ENCODE data around the gene CEP70.

CEP70 gene

DNA sequence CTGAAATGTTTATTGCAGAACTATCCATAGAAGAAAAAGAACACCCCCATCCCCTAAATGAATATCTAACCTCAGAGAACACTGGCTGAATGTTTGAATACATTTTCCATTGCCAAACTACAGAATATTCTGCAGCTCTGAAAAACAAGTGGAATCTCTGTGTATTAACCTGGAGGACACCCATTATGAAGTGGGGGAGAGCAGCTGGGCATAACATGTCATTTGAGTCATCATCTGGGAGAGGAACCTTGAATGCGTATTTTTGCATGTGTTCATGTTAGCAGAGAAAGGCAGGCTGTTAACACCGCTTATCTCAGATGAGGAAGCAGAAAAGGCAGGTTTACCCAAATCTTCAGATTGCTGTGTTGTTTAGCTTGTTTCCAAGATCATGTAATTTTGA is 128.1 kb downstream of the CEP70 start:
- no peak overlapping the region for H3K9ac ChIP-seq (ENCODE audit: low read length)

DNA sequence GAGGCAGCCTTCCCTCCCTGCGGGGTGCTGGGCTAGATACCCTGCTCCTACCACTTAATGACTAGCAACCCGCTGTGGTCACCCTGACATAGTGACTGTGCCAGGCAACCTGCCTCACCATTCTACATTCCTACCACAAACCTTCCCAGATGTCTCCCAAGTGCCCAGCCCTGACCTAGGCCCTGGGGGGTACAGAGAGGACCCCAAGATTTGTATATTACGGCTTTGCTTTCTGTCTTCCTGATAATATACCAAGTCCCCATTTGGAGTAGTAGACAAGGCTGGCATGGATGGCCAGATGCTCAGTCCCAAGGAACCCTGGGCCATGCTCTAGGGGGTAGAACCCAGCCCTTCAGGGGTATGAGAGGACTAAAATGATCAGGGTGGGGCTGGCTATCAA is 128.6 kb downstream of the CEP70 start:
- Histone ChIP-seq H3K4me3 (ENCODE audit: low read length) (no peak overlapping the region), H3K4me1 (ENCODE audit: control insufficient read depth, low read depth, low read length) (no peaks in the 10 kb centered on the region), H3K9me3 (ENCODE audit: control insufficient read depth, low read depth, low read length) (no peaks in the 10 kb centered on the region), H3K27ac (ENCODE audit: low read length) (no peak overlapping the region), H3K9ac (ENCODE audit: low read length) (no peak overlapping the region), H3K36me3 (ENCODE audit: control insufficient read depth, low read depth, low read length) (no peaks in the 10 kb centered on the region), H3K27me3 (ENCODE audit: control insufficient read depth, insufficient read depth, low read length) (no peaks in the 10 kb centered on the region)

More for the DNA sequence above, 128.1 kb downstream of the CEP70 start:
- Histone ChIP-seq H3K4me3 (ENCODE audit: low read length) (no peak overlapping the region), H3K36me3 (ENCODE audit: control insufficient read depth, low read depth, low read length) (no peaks in the 10 kb centered on the region), H3K9me3 (ENCODE audit: control insufficient read depth, low read depth, low read length) (no peaks in the 10 kb centered on the region), H3K27me3 (ENCODE audit: control insufficient read depth, insufficient read depth, low read length) (no peaks in the 10 kb centered on the region), H3K27ac (ENCODE audit: low read length) (no peak overlapping the region), H3K4me1 (ENCODE audit: control insufficient read depth, low read depth, low read length) (no peaks in the 10 kb centered on the region)

DNA sequence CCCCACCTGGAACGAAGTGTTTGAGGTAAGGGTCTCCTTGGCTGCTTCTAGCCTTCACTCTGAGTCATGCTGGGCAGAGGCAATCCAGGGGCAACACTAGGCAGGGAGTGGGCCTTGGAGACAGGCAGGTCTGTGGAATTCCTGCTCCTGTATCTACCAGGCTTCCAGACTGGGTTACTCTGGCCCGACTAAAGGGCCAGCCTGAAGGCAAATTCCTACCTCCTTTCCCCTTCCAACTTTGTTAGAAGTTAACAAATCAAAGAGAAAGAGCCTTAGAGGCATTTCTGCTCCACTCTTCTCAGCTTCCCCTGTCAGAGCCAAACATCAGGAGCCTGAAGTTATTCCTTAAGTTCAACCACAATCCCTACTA is 129.6 kb downstream of the CEP70 start:
- H3K27me3 ChIP-seq (ENCODE audit: control insufficient read depth, insufficient read depth, low read length), result no peaks in the 10 kb centered on the region

DNA sequence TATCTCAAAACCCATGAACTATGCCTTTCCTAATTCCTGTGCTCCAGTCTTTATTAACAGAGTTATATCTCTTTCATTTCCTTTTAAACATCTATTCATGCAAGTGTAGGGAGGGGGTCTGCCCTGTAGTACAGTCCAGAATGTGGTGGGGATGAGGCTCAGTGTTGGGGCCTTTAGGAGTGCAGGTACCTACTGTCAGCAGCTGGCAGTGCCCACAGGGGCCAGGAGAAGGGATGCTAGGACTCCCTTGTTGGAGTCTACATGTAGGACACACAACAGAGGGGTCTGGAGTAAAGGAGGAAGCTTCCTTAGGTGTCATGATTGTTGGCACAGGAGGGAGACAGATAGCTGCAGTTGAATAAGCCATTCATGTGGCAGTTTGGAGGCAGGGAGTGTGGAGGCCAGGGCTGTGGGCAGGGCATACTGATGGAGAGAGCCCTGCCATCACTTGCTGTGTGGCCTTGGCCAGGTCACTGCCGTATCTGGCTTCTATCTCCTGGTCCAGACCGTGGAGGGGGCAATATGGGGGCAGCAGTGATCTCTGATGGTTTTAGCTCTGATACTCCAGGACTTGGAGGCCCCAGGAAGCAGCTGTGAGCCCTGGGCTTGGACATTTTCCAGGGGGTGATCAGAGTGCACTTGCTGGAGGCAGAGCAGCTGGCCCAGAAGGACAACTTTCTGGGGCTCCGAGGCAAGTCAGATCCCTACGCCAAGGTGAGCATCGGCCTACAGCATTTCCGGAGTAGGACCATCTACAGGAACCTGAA is 130.2 kb downstream of the CEP70 start:
- Histone ChIP-seq H3K4me3 (ENCODE audit: low read length) (no peak overlapping the region), H3K9ac (ENCODE audit: low read length) (no peak overlapping the region), H3K9me3 (ENCODE audit: control insufficient read depth, low read depth, low read length) (no peaks in the 10 kb centered on the region), H3K4me1 (ENCODE audit: control insufficient read depth, low read depth, low read length) (no peaks in the 10 kb centered on the region), H3K36me3 (ENCODE audit: control insufficient read depth, low read depth, low read length) (no peaks in the 10 kb centered on the region), H3K27me3 (ENCODE audit: control insufficient read depth, insufficient read depth, low read length) (no peaks in the 10 kb centered on the region), H3K27ac (ENCODE audit: low read length) (no peak overlapping the region)

More for the DNA sequence above, 129.6 kb downstream of the CEP70 start:
- Histone ChIP-seq H3K27ac (ENCODE audit: low read length) (no peak overlapping the region), H3K4me3 (ENCODE audit: low read length) (no peak overlapping the region), H3K9ac (ENCODE audit: low read length) (no peak overlapping the region), H3K4me1 (ENCODE audit: control insufficient read depth, low read depth, low read length) (no peaks in the 10 kb centered on the region), H3K36me3 (ENCODE audit: control insufficient read depth, low read depth, low read length) (no peaks in the 10 kb centered on the region), H3K9me3 (ENCODE audit: control insufficient read depth, low read depth, low read length) (no peaks in the 10 kb centered on the region)

DNA sequence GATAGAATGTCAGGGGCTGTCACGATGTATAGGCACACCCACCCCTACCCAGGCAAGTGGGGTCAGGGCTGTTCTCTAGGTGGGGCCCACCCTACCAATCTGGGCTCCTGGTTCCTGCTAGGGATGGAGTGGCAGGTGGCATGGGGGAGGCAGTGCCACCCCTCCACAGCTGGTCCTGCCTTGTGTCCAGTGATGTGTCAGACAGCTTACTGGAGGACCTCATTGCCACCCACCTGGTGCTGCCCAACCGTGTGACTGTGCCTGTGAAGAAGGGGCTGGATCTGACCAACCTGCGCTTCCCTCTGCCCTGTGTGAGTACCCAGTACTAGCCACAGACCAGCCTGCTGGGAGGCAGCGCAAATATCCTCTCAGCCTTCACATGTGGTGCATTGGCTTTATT is 132.2 kb downstream of the CEP70 start:
- Histone ChIP-seq H3K36me3 (ENCODE audit: control insufficient read depth, low read depth, low read length) (no peaks in the 10 kb centered on the region), H3K9me3 (ENCODE audit: control insufficient read depth, low read depth, low read length) (no peaks in the 10 kb centered on the region), H3K27me3 (ENCODE audit: control insufficient read depth, insufficient read depth, low read length) (no peaks in the 10 kb centered on the region), H3K9ac (ENCODE audit: low read length) (no peak overlapping the region), H3K4me3 (ENCODE audit: low read length) (no peak overlapping the region), H3K27ac (ENCODE audit: low read length) (no peak overlapping the region), H3K4me1 (ENCODE audit: control insufficient read depth, low read depth, low read length) (no peaks in the 10 kb centered on the region)

DNA sequence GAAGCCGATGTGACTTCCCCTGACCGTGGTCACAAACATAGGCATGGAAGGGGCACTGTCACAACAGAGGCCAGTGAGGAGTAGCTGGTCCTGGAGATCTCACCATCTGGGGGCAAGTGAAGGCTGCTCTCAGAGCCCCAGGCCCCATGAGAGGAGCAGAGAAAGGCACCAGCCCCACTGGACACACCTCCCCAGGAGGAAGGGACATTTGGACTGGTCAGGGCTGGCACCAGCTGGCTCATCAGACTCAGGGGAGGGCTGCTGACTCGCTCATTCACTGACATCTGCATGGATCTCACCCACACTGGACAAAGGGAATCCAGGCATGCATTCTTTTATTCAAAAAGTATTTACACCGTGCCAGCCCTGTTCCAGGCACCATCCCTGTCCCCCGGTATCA is 132.8 kb downstream of the CEP70 start:
- H3K27ac ChIP-seq (ENCODE audit: low read length), result no peak overlapping the region
- no peaks in the 10 kb centered on the region for H3K4me1 ChIP-seq (ENCODE audit: control insufficient read depth, low read depth, low read length)
- H3K9me3 ChIP-seq (ENCODE audit: control insufficient read depth, low read depth, low read length), result no peaks in the 10 kb centered on the region
- no peak overlapping the region for H3K4me3 ChIP-seq (ENCODE audit: low read length)
- H3K36me3 ChIP-seq (ENCODE audit: control insufficient read depth, low read depth, low read length), result no peaks in the 10 kb centered on the region
- no peaks in the 10 kb centered on the region for H3K27me3 ChIP-seq (ENCODE audit: control insufficient read depth, insufficient read depth, low read length)
- H3K9ac ChIP-seq (ENCODE audit: low read length), result no peak overlapping the region

DNA sequence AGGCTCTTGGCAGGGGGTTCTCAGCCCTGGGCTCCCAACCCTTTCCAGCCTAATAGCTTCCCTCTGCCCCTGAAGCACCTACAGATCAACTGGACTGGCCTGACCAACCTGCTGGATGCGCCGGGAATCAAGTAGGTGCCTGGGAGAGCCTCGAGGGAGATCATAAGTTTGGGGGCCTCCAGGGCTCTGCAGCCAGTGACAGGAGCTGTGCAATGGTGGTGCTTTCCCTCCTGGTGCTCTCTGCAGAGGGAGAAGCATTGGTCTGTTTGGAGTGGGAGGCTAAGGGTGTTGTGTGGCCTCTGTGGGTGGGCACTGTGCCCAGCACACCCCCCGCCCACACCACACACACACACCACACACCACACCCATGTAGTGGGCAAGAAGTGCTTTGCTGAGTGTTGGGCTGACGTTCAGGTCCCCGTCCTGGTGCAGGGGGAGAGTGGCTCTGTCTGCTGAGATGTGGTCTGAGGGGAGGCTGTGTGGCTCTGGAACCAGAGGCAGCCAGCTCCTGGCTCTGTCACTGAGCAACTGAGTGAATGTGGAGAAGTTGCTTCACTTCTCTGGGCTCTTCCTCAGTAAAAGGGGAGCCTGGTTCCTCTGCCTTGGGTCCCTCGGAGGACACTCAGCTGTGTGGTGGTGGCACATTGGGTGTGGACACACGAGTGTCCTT is 133.4 kb downstream of the CEP70 start:
- Histone ChIP-seq H3K4me1 (ENCODE audit: control insufficient read depth, low read depth, low read length) (no peaks in the 10 kb centered on the region), H3K4me3 (ENCODE audit: low read length) (no peak overlapping the region), H3K27ac (ENCODE audit: low read length) (no peak overlapping the region), H3K9me3 (ENCODE audit: control insufficient read depth, low read depth, low read length) (no peaks in the 10 kb centered on the region), H3K36me3 (ENCODE audit: control insufficient read depth, low read depth, low read length) (no peaks in the 10 kb centered on the region), H3K27me3 (ENCODE audit: control insufficient read depth, insufficient read depth, low read length) (no peaks in the 10 kb centered on the region), H3K9ac (ENCODE audit: low read length) (no peak overlapping the region)

DNA sequence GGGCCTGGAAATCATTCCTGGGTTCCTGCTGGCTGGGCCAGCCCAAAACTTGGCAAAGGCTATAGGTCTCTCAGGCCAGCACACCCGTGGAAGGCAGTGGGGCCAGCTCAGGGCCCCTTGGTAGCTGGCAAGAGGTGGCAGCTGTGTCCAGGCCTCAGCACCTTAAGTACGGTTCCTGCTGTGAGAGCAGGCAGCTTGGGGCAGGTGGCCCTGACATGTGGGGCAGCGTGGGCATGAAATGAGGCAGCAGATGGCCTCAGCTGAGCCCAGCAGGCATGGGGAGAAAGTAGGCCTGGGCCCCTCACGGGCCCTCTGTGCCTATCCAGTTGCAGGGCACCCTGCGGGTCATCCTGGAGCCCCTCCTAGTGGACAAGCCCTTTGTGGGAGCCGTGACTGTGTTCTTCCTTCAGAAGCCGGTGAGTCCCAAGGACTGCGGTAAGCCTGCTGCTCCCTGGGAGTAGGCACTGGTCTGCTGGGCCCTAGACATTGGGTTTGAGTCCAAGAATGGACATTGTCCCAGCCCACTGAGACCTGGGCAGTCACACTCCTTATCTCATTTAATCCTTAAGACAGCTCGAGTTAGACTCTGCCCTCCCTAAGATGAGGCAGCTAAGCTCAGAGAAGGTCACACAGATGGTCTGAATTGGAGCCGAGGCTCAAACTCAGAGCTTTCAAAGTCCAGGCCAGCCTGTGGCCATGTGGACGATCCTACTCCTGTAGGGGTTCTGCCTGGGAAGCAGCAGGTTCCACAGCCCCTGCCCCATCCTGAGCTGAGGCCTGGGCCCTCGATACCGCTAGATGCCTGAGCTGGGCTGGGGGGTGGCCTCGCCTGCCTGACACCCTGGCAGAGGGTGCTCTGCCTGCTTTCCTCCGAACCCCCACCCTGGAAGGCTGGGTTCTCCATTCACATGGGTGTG is 134.2 kb downstream of the CEP70 start:
- Histone ChIP-seq H3K27me3 (ENCODE audit: control insufficient read depth, insufficient read depth, low read length) (no peaks in the 10 kb centered on the region), H3K4me3 (ENCODE audit: low read length) (no peak overlapping the region), H3K9me3 (ENCODE audit: control insufficient read depth, low read depth, low read length) (no peaks in the 10 kb centered on the region), H3K4me1 (ENCODE audit: control insufficient read depth, low read depth, low read length) (no peaks in the 10 kb centered on the region), H3K36me3 (ENCODE audit: control insufficient read depth, low read depth, low read length) (no peaks in the 10 kb centered on the region), H3K27ac (ENCODE audit: low read length) (no peak overlapping the region), H3K9ac (ENCODE audit: low read length) (no peak overlapping the region)

DNA sequence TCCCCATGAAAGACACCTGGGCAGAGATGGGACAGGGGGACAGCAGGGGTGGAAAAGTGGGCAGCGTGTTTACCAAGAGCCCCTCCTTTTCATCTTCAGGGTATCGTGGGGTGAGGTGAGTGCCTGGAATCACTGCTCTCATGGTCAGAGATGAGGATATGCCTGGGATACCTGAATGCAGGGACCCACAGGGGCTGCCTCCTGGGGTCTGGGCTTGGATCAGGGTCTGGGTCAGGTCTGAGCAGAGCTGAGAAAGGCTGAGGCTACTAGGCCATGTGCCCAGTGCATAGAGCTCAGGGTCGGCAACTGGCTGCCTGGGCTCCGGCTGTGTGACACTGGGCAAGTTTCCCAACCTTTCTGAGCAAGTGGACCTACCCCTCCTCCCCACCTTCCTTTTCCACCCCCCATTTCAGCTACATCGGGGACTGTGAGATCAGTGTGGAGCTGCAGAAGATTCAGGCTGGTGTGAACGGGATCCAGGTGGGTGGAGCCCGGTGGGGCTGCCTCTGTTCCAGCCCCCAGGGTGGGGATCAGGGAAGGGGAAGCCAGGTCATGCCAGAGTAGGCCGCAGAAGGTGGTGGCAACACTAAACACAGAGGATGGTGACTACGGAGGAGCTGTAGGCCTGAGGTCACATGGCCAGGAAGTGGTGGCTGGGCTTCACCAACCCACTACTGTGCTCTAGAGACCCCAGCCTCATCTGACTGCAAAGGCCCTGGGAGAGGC is 135.1 kb downstream of the CEP70 start:
- no peak overlapping the region for H3K27ac ChIP-seq (ENCODE audit: low read length)
- H3K4me1 ChIP-seq (ENCODE audit: control insufficient read depth, low read depth, low read length), result no peaks in the 10 kb centered on the region
- H3K9me3 ChIP-seq (ENCODE audit: control insufficient read depth, low read depth, low read length), result no peaks in the 10 kb centered on the region
- H3K36me3 ChIP-seq (ENCODE audit: control insufficient read depth, low read depth, low read length), result no peaks in the 10 kb centered on the region
- H3K4me3 ChIP-seq (ENCODE audit: low read length), result no peak overlapping the region
- H3K9ac ChIP-seq (ENCODE audit: low read length), result no peak overlapping the region
- H3K27me3 ChIP-seq (ENCODE audit: control insufficient read depth, insufficient read depth, low read length), result no peaks in the 10 kb centered on the region

DNA sequence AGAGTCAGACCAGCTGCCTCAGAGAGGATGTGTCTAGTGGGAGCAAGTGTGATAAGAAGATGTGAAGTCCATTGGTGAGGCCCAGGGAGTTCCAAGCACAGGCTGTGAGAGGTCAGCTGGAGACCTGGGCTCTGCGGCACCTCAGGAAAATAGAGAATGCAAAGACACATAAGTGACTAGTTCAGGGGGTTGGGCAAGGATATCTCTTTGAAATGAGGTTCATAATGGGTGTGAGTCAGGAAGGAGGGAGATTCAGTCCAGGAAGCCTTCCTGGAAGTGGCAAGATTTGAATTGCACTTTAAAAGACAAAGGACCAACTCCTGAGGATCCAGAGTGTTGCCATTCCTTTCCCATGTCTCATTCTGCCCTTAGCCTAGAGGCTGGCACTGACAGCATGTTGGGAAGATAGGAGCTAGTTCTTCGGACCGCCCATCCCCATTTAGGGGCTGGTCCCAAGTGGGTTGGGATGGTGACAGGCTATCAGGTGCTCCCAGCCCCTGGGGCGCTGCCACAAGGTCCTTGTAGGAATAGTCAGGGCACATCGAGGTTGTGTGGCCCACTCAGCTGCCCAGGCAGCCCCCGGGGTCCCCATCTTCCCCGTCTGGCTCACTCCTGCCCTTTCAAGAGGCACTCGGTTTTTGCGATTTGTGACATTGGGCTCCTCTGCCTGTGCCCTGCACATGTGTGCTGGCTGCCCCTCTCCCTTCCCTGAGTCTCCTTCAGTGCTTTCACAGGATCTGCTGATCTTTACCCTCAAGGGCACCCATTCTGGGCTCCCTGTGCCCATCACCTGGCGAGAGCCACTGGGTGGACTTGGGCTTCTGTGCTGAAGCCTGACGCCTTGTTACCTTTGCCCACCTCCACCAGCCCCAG is 136.0 kb downstream of the CEP70 start:
- no peaks in the 10 kb centered on the region for H3K36me3 ChIP-seq (ENCODE audit: control insufficient read depth, low read depth, low read length)
- H3K4me3 ChIP-seq (ENCODE audit: low read length), result no peak overlapping the region
- H3K9ac ChIP-seq (ENCODE audit: low read length), result no peak overlapping the region
- H3K4me1 ChIP-seq (ENCODE audit: control insufficient read depth, low read depth, low read length), result no peaks in the 10 kb centered on the region
- H3K27ac ChIP-seq (ENCODE audit: low read length), result no peak overlapping the region
- H3K9me3 ChIP-seq (ENCODE audit: control insufficient read depth, low read depth, low read length), result no peaks in the 10 kb centered on the region
- H3K27me3 ChIP-seq (ENCODE audit: control insufficient read depth, insufficient read depth, low read length), result no peaks in the 10 kb centered on the region

Data from iPS-18a (cell line).